Liver (tissue), 9 donors: ENCODE data around the gene MAG. TPM values are rescaled to one million over a fixed set of nuclear protein-coding genes. Genes with fewer than 3 reads are reported as not detected.
"Not testable (repeated sequence)": the region's sequence is repeated elsewhere in the genome, so short reads cannot be mapped to it uniquely, and the experiment has no call there.

Experiments used
- DNase-seq: peaks from one replicate; pipeline ENCODE4 v3.0.0-alpha.2; 2017; ENCODE audit warnings: low spot score
- H3K27ac ChIP-seq, 2 donors: one replicate each; pipeline ENCODE4 v1.7.0; 2013; ENCODE audit warnings: inconsistent platforms in 2 of 2, low read length in 2 of 2, control low read depth in 1 of 2, low read depth in 1 of 2, mild to moderate bottlenecking in 1 of 2
- H3K27me3 ChIP-seq, 4 donors: one replicate each; pipeline versions ENCODE4 v1.6.1 to v1.7.0; 2013; ENCODE audit warnings: low read length in 3 of 4, inconsistent platforms in 1 of 4, mild to moderate bottlenecking in 1 of 4, moderate library complexity in 1 of 4; ENCODE audit not compliant: control insufficient read depth in 4 of 4, insufficient read depth in 4 of 4
- H3K36me3 ChIP-seq, 4 donors: one replicate each; pipeline versions ENCODE4 v1.6.1 to v1.7.0; 2013; ENCODE audit warnings: low read length in 3 of 4, mild to moderate bottlenecking in 3 of 4, low read depth in 1 of 4, moderate library complexity in 1 of 4; ENCODE audit not compliant: control insufficient read depth in 4 of 4, insufficient read depth in 3 of 4
- H3K4me1 ChIP-seq, 4 donors: one replicate each; pipeline versions ENCODE4 v1.6.1 to v1.7.0; 2013; ENCODE audit warnings: low read length in 3 of 4, mild to moderate bottlenecking in 3 of 4, moderate library complexity in 1 of 4; ENCODE audit not compliant: control insufficient read depth in 4 of 4, insufficient read depth in 4 of 4
- H3K4me3 ChIP-seq, 3 donors: one replicate each; pipeline versions ENCODE4 v1.6.1 to v1.7.0; 2013; ENCODE audit warnings: low read length in 3 of 3, control low read depth in 1 of 3, low read depth in 1 of 3, mild to moderate bottlenecking in 1 of 3
- H3K9ac ChIP-seq, 2 donors: one replicate each; pipeline ENCODE4 v1.7.0; 2013; ENCODE audit warnings: low read length in 2 of 2, mild to moderate bottlenecking in 2 of 2, moderate library complexity in 2 of 2, control low read depth in 1 of 2, low read depth in 1 of 2
- H3K9me3 ChIP-seq, 4 donors: one replicate each; pipeline versions ENCODE4 v1.6.1 to v1.7.0; 2013; ENCODE audit warnings: low read length in 3 of 4; ENCODE audit not compliant: control insufficient read depth in 4 of 4
- EGR1 ChIP-seq, 2 donors: IDR thresholded peaks; 2 replicates each; pipeline ENCODE4 v1.6.1; 2016 to 2018; ENCODE audit warnings: antibody characterized with exemption in 2 of 2, low read depth in 2 of 2
- FOXA1 ChIP-seq: IDR thresholded peaks from 2 replicates; pipeline ENCODE4 v1.6.1; 2016; ENCODE audit warnings: antibody characterized with exemption
- FOXA2 ChIP-seq: IDR thresholded peaks from 2 replicates; pipeline ENCODE4 v1.6.1; 2016; ENCODE audit warnings: antibody characterized with exemption
- GABPA ChIP-seq, 2 donors: IDR thresholded peaks in 1 of 2; conservative IDR thresholded peaks in 1 of 2; 2 replicates each; pipeline ENCODE4 v1.6.1; 2016; ENCODE audit warnings: antibody characterized with exemption in 2 of 2, mild to moderate bottlenecking in 1 of 2, moderate library complexity in 1 of 2
- HNF4A ChIP-seq, 2 donors: conservative IDR thresholded peaks; 2 replicates each; pipeline ENCODE4 v1.6.1; 2016; ENCODE audit warnings: antibody characterized with exemption in 2 of 2, mild to moderate bottlenecking in 2 of 2
- HNF4G ChIP-seq: IDR thresholded peaks from 2 replicates; pipeline ENCODE4 v1.6.1; 2016; ENCODE audit warnings: antibody characterized with exemption
- JUND ChIP-seq, 2 donors: IDR thresholded peaks; 2 replicates each; pipeline ENCODE4 v1.6.1; 2016; ENCODE audit warnings: antibody characterized with exemption in 2 of 2
- NR2F2 ChIP-seq: IDR thresholded peaks from 2 replicates; pipeline ENCODE4 v1.6.1; 2016; ENCODE audit warnings: antibody characterized with exemption
- RAD21 ChIP-seq, 2 donors: IDR thresholded peaks; 2 replicates each; pipeline ENCODE4 v1.6.1; 2016; ENCODE audit warnings: antibody characterized with exemption in 2 of 2, mild to moderate bottlenecking in 2 of 2
- REST ChIP-seq: IDR thresholded peaks from 2 replicates; pipeline ENCODE4 v1.6.1; 2016; ENCODE audit warnings: antibody characterized with exemption, mild to moderate bottlenecking
- RXRA ChIP-seq, 2 donors: IDR thresholded peaks; 2 replicates each; pipeline ENCODE4 v1.6.1; 2017 to 2018; ENCODE audit warnings: antibody characterized with exemption in 2 of 2, mild to moderate bottlenecking in 1 of 2
- SP1 ChIP-seq: IDR thresholded peaks from 2 replicates; pipeline ENCODE4 v1.6.1; 2018; ENCODE audit warnings: antibody characterized with exemption, mild to moderate bottlenecking
- TAF1 ChIP-seq: conservative IDR thresholded peaks from 2 replicates; pipeline ENCODE4 v1.6.1; 2016; ENCODE audit warnings: antibody characterized with exemption, mild to moderate bottlenecking
- YY1 ChIP-seq: IDR thresholded peaks from 2 replicates; pipeline ENCODE4 v1.6.1; 2016; ENCODE audit warnings: antibody characterized with exemption, mild to moderate bottlenecking
- ZBTB33 ChIP-seq: IDR thresholded peaks from 2 replicates; pipeline ENCODE4 v1.6.1; 2016; ENCODE audit warnings: antibody characterized with exemption
- WGBS: extraction: QIAGEN DNeasy Blood & Tissue Kit; methylation state at CpG from one replicate; pipeline ENCODE4 v1.1.7; 2013; 5-methylcytosine and 5-hydroxymethylcytosine counted together
- polyA plus RNA-seq, 2 donors: library from polyadenylated mRNA; stranded (reverse) in 1 of 2; unstranded in 1 of 2; fragments of 200-250 nt in 1 of 2; fragments of >200 nt in 1 of 2; fragmentation: Nextera tagmentation in 1 of 2; extraction: Ambion mirVana in 1 of 2; gene quantifications; one replicate each; pipeline versions ENCODE4 v1.2.1 to v1.2.3, GENCODE V29; 2013 to 2015
- total RNA-seq, 2 donors: library from RNA; depleted of rRNA; stranded (reverse); fragments of >200 nt; gene quantifications; one replicate each; pipeline ENCODE4 v1.2.3, GENCODE V29; 2014
- TF ChIP-seq, protein P1 (sequence below): IDR thresholded peaks from 2 replicates; pipeline ENCODE4 v1.6.1; 2016; ENCODE audit warnings: antibody characterized with exemption
- donor health status: healthy.
- donor health status: healthy.
- donor health status: healthy.
- donor health status: healthy.
- donor health status: healthy.

MAG gene
- total and polyA plus RNA-seq, 4 donors = 0.29 to 3.9 (median 0.33) TPM; not detected in 1

DNA sequence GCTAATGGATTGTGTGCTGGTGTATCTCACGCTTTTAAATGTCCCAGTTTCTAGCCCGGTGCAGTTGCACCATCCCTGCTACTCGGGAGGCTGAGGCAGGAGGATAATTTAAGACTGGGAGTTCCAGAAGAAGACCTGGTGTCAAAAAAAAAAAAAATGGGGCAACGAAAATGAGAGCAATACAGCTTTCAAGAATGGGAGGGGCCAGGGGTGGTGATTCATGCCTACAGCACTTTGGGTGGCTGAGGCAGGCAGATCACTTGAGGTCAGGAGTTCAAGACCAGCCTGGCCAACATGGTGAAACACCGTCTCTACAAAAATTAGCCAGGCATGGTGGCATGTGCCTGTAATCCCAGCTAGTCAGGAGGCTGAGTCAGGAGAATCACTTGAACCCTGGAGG is 5.9 kb upstream of the MAG start:
- H3K9me3 ChIP-seq, H3K4me3 ChIP-seq, H3K27me3 ChIP-seq, H3K9ac ChIP-seq, H3K36me3 ChIP-seq, DNase-seq: not testable (repeated sequence)
- TF ChIP-seq HNF4A (conservative IDR thresholded peaks at IDR 0.05) (peak; percentile 5 to 11), RXRA (IDR thresholded peaks at IDR 0.05) (peak in 1 of 2 donors; percentile 38)
- H3K27ac ChIP-seq = peak overlapping the region; percentile 44 to 48
- WGBS = 38% methylated on average over 5 of the region's 5 CpGs
- H3K4me1 ChIP-seq = peaks cover 2 to 14% (median 11%) of the 10 kb centered on the region in 4 donors

- Histone ChIP-seq H3K27me3 (no peaks in the 10 kb centered on the region), H3K27ac (no peak overlapping the region), H3K9ac (no peak overlapping the region), H3K4me3 (no peak overlapping the region), H3K36me3 (no peaks in the 10 kb centered on the region), H3K9me3 (no peaks in the 10 kb centered on the region), H3K4me1 (peaks cover 0 to 4% (median 0%) of the 10 kb centered on the region in 4 donors)
- TF ChIP-seq RAD21 (IDR thresholded peaks at IDR 0.05) (no peak), HNF4G (no peak)
- 93% methylated on average over 10 of the region's 10 CpGs for WGBS
- no peak for DNase-seq
These were observed 4.2 kb upstream of the MAG start for GRCh38 chr19:35287713-35288112.

DNA sequence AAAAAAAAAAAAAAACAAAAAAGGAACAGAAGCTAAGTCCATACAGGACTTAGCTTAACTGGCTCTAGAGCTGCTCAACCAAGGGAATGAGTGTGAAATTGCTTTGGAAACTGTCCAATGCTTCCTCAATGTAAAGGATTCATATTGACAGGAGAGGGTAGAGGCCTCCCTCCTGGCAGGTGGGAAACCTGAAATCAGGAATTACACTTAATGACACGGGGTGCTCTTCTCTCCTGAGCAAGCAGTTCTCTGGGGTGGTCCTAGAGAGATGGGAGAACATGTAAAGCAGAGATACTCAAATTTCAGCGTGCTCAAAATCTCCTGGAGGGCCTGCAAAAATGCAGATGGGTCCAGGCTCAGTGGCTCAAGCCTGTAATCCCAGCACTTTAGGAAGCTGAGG is 3.6 kb upstream of the MAG start:
- H3K9me3 ChIP-seq = no peaks in the 10 kb centered on the region

More for the DNA sequence above, 3.6 kb upstream of the MAG start:
- Histone ChIP-seq H3K27ac (no peak overlapping the region), H3K36me3 (no peaks in the 10 kb centered on the region), H3K9ac (no peak overlapping the region), H3K4me3 (no peak overlapping the region), H3K4me1 (peaks cover 0 to 3% (median 0%) of the 10 kb centered on the region in 4 donors), H3K27me3 (no peaks in the 10 kb centered on the region)
- DNase-seq = no peak
- TF ChIP-seq FOXA2 = no peak
- no peak for TF ChIP-seq JUND (IDR thresholded peaks at IDR 0.05)
- TF ChIP-seq SP1 = no peak
- no peak for TF ChIP-seq ZBTB33
- no peak for TF ChIP-seq HNF4A (conservative IDR thresholded peaks at IDR 0.05)
- no peak for TF ChIP-seq NR2F2
- TF ChIP-seq EGR1 (IDR thresholded peaks at IDR 0.05; ENCODE audit: low read depth in 2 of 2) = no peak
- TF ChIP-seq, protein P1, sequence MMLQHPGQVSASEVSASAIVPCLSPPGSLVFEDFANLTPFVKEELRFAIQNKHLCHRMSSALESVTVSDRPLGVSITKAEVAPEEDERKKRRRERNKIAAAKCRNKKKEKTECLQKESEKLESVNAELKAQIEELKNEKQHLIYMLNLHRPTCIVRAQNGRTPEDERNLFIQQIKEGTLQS = no peak
- TF ChIP-seq YY1 = no peak
- no peak for TF ChIP-seq HNF4G
- no peak for TF ChIP-seq REST
- TF ChIP-seq TAF1 = no peak
- TF ChIP-seq RAD21 (IDR thresholded peaks at IDR 0.05) = no peak
- no peak for TF ChIP-seq FOXA1
- TF ChIP-seq GABPA (IDR thresholded peaks at IDR 0.05 in 1 of 2, conservative IDR thresholded peaks at IDR 0.05 in 1 of 2) = no peak
- 74% methylated on average over 2 of the region's 2 CpGs for WGBS
